Left hindlimb (tissue), 1 donor: ENCODE data around the gene PHLPP1.

ENCODE experiments used
- DNase-seq: peaks from one replicate; pipeline ENCODE4 v3.0.0-alpha.2; 2018

The PHLPP1 gene

DNA sequence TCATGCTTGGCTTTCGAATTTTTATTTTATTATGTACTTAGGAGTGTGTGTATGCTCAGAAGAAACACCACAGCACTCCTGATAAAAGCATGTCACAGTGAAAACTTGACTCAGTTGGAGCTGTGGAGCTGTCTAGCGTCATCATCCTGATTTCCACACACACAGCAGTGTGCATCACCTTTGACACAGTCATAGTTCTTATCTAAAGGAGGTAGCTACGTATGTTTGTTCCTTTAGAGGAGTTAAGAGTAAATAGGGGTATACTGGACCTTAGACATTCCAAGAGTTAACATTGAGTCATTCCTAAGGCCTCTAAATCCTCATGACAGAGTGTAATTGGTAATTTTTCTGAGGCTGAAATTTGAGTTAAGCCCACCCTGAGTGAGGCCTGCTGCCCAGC is 96.9 kb downstream of the PHLPP1 start:
- DNase-seq: no peak

DNA sequence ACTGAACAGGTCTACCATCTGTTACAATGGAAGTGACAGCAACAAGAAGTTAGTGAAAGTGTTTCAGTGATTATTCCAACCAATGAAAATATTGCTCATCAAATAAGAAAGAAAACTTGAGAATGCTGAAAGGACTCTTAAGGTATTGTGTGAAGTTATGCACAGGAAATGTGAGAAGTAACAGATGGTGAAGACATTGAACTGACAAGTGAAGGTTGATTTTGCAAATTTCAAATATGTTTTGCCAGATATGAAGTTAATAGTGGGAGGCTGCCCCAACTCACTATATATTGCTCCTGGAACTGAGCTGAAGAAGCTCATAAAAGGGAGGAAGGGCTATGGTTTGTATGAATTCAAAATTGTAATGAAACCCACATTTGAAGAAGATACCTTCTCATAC is 97.5 kb downstream of the PHLPP1 start:
- no peak for DNase-seq

GRCh38 chr18:62814132-62814759 is 98.9 kb downstream of the PHLPP1 start:
- DNase-seq: no peak

GRCh38 chr18:62825382-62825781 is 110.0 kb downstream of the PHLPP1 start:
- no peak for DNase-seq

GRCh38 chr18:62827397-62827796 is 112.1 kb downstream of the PHLPP1 start:
- DNase-seq: no peak

GRCh38 chr18:62828091-62828640 is 112.8 kb downstream of the PHLPP1 start:
- no peak for DNase-seq

- no peak for DNase-seq
These were observed 113.5 kb downstream of the PHLPP1 start for GRCh38 chr18:62828852-62829251.

DNA sequence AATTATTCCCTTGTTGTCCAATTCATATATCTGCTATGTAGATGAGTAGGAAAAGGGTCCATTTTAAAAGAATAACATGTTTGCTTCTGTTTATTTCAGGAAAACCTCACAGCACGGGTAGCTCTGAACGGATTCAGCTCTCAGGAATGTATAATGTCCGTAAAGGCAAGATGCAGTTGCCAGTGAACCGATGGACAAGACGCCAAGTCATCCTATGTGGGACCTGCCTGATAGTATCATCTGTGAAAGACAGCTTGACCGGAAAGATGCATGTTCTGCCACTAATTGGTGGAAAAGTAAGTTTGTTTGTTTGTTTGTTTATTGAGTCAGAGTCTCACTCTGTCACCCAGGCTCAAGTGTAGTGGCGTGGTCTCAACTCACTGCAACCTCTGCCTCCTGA is 114.6 kb downstream of the PHLPP1 start:
- DNase-seq: no peak

- no peak for DNase-seq
These were observed 116.9 kb downstream of the PHLPP1 start for GRCh38 chr18:62832282-62832681.

DNA sequence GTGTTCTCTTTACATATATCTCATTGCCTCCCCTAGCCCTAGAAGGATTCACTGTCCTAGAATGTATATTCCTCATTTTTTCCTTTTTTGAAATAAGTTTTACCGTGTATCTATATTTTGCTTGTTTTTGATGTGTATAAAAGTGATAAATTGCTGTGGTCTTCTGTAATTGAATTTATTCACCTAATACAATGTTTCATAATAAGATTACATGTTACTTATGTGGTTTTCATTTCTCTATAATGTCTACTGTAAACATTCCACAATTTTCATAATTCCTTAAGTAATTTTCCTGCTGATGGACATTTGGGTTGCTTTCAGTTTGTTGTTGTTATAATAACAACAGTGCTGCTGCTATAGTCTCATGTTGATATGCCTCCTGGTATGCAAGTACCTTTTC is 118.2 kb downstream of the PHLPP1 start:
- DNase-seq: no peak

GRCh38 chr18:62834715-62835114 is 119.4 kb downstream of the PHLPP1 start:
- no peak for DNase-seq

DNA sequence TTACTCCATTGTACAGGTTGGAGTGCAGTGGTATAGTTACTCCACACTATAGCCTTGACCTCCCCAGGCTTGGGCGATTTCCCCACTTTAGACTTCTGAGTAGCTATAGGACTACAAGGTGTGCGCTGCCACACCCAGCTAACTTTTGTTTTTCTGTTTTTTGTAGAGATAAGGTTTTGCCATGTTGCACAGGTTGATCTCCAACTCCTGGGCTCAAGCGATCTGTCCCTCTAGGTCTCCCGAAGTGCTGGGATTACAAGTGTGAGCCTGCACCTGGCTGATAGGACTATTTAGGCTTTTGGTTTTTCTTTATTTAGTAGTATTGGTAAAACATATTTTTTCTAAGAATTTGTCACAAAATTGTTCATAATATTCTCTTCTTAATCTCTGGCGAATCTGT is 121.7 kb downstream of the PHLPP1 start:
- no peak for DNase-seq

- no peak for DNase-seq
These were observed 123.2 kb downstream of the PHLPP1 start for GRCh38 chr18:62838475-62839098.

GRCh38 chr18:62839874-62840713 is 124.8 kb downstream of the PHLPP1 start:
- no peak for DNase-seq

DNA sequence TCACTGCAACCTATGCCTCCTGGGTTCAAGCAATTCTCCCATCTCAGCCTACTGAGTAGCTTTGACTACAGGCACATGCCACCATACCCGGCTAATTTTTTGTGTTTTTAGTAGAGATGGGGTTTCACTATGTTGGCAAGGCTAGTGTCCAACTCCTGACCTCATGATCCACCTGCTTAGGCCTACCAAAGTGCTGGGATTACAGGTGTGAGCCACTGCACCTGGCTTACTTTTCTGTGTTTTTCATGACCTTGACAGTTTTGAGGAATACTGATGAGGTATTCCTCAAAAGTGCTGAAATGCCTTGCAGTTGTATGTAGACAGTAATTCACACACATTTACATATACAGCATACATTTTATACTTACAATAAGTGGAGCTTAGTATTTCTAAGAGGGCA is 126.1 kb downstream of the PHLPP1 start:
- DNase-seq: no peak

DNA sequence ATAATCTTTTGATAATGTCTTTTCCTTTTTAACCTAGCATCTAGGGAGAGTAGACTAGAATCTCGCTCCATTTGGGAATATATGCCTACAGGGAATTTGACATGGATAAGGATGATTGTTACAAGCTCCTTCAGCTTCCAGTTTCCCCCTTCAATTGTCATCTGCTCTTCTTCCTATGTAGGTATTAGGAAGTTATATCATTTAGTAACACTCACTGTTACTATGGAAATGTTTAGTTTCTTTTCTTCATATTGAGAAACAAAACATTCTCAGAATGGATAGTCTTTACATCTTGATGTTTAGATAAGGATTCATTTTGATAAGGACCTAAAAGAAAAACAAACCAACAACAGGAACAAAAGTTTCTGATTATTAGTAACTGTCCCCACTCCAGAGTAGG is 127.6 kb downstream of the PHLPP1 start:
- DNase-seq: no peak

DNA sequence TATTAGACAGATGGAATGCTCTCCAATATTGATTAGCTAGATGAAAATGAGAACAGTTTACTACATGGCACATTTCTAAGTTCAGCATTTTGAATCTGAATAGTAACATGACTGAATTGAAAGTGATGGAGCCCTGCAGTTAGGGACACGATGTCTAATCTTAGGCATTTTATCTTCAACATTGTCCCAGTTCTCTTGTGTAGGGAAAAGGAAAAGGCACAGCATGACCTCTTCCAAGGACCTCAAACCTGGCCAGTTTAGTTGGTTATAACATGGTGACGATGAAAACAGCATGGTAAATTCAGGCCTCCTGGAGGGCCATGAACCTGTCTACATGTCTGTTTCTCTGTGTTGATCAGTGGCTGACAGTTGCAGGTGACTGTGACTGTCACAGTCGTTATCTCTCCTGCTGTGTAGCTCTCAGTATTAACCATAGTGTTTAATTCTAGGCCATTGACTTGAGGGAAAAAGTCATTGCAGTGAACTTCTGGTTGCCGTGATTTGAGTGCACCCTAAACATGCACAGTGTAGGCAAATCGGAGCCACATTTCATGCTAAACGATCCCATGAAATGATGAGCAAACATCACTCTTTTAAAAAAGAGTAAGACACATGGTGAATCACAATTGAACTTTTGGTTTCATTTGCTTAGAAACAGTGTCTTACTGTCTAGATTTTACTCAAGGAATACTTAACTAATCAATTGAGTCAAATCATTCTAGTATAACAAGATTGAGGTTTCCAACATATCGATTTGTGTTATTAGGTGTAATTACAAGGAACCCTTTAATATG is 129.7 kb downstream of the PHLPP1 start:
- DNase-seq: no peak

DNA sequence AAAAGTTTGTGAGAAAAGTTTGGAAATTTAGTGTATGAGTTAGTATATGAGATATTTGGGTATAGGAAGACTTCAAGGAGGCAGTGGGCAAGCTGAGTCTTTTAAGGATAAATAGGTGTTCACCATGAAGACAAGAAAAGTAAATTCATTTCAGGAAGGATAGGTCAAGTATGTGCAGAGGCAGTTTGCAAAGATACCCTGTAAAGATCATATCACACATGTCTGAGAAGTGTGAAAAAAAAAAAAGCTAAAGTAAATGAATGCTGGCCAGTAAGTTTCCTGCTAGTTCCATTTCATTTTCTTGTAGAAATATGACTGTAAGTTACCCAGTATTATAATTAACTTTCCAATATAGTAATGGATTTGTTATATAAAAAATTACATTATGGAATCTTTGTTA is 131.0 kb downstream of the PHLPP1 start:
- no peak for DNase-seq

DNA sequence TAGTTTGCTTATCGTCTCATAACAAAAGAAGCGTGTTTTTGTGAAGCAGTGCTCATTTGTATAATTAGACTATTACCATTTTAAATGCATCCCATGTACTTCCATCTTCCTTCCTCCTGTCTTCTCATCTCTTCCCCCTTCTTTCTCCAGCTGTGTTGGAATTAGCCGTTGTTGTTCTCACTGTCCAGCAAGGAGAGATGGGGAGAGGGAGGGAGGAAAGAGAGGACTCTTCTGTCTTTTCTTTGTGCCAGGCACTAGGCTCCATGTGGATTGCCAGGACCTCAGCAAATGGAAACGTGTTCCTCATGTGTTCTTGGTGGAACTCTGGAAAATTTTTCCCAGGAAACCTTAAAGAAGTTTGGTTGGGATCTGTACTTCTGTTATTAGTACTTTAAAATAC is 131.7 kb downstream of the PHLPP1 start:
- DNase-seq: no peak

- DNase-seq: no peak
These were observed 133.6 kb downstream of the PHLPP1 start for GRCh38 chr18:62848946-62849345.

DNA sequence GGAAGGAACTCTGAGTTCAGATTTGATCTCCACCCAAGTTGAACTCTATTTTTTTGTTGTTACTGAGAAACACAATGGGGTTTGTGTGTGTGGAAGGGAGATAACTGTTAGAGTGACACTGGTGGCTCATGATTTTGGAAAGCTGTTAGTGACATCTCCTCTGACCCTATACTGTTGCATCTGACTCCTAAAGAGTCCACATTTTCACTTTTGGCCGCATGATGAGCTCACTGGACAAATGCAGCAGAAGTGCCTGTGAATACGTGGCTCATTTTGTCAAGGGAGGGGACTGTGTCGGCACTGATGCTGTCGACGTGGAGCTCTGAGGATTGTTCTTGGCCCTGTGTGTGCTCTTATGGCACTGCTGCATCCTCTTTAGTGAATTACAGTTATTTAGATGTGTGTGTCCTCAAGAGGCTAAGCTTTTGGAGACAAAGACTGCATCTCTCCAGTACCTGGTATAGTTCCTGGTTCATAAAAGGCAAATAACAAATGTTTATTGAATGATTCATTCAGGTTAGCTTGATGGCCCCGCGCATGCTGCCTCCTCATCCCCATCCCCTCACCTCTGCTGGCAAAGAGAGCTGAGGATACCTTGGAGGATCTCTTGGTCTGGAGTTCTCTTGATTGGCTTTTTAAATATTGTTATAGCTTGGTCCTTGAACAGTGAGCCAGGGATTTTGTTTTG is 135.4 kb downstream of the PHLPP1 start:
- DNase-seq: no peak

DNA sequence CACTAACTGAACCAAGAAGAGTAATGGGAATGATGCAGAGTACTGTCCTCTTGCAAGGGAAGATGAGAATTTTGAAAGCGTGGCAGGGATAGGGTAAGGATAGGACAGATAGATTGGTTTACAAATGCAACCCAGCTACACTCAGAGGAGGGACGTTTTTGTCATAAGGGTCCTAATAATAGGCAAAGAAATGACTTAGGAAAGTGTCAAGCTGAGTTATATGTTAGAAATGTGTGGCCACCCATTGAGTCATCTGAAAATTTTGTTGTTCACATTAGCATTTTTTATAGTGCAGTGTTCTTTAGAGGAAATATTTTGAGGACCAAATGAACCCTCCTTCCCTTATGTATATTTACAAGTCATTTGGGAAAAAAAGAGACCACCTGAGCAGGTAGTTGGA is 137.5 kb downstream of the PHLPP1 start:
- no peak for DNase-seq
